HepG2 (cell line): Measurements from ENCODE around the gene TCTN2. TPM values are rescaled to one million over a fixed set of nuclear protein-coding genes. Genes with fewer than 3 reads are reported as not detected.

ENCODE experiments used
- AGO2 ChIP-seq: fragments of 200-400 bp; formaldehyde crosslinking; optimal IDR thresholded peaks from 2 replicates; pipeline ENCODE3; 2017; ENCODE audit warnings: mild to moderate bottlenecking, low read depth, low read length, moderate library complexity
- ARID5B ChIP-seq: IDR thresholded peaks from 2 replicates; pipeline ENCODE4 v1.4.0; 2020; ENCODE audit warnings: mild to moderate bottlenecking, missing genetic modification reagents
- ARNT2 ChIP-seq: sonication (generic); formaldehyde crosslinking; IDR thresholded peaks from 2 replicates; pipeline ENCODE4 v1.8.0; 2022; ENCODE audit warnings: mild to moderate bottlenecking, low read depth, missing genetic modification reagents, moderate library complexity
- EEA1 ChIP-seq: sonication (generic); formaldehyde crosslinking; IDR thresholded peaks from 2 replicates; pipeline ENCODE4 v1.5.1; 2020; ENCODE audit warnings: mild to moderate bottlenecking, missing genetic modification reagents, borderline replicate concordance
- EP300 ChIP-seq, 3 experiments: sonication (generic) in 1 of 3; formaldehyde crosslinking in 1 of 3; IDR thresholded peaks; 2 replicates each; pipeline versions ENCODE4 v1.5.1 to v1.6.1; 2011 to 2020; ENCODE audit warnings: low read depth in 2 of 3, low read length in 2 of 3, borderline replicate concordance in 1 of 3, improper control_type of control experiment in 1 of 3, mild to moderate bottlenecking in 1 of 3, missing genetic modification reagents in 1 of 3, moderate library complexity in 1 of 3
- KLF9 ChIP-seq: IDR thresholded peaks from 2 replicates; pipeline ENCODE4 v1.6.1; 2016; ENCODE audit warnings: low read depth
- PCBP2 ChIP-seq: fragments of 200-400 bp; formaldehyde crosslinking; optimal IDR thresholded peaks from 2 replicates; pipeline ENCODE3; 2018; ENCODE audit warnings: low read length, low read depth; ENCODE audit not compliant: poor library complexity, severe bottlenecking
- REL ChIP-seq: sonication (generic); formaldehyde crosslinking; conservative IDR thresholded peaks from 2 replicates; pipeline ENCODE4 v1.8.0; 2022; ENCODE audit warnings: mild to moderate bottlenecking, missing genetic modification reagents, moderate library complexity
- SMAD1 ChIP-seq: sonication (generic); formaldehyde crosslinking; IDR thresholded peaks from 2 replicates; pipeline ENCODE4 v1.4.0; 2020; ENCODE audit warnings: missing genetic modification reagents, low read depth, mild to moderate bottlenecking, borderline replicate concordance
- SNAI1 ChIP-seq: sonication (generic); formaldehyde crosslinking; IDR thresholded peaks from 2 replicates; pipeline ENCODE4 v1.5.0; 2020; ENCODE audit warnings: mild to moderate bottlenecking, missing genetic modification reagents, borderline replicate concordance
- SUZ12 ChIP-seq: fragments of 150-350 bp; IDR thresholded peaks from 2 replicates; pipeline ENCODE4 v1.6.1; 2014; ENCODE audit warnings: low read depth, low read length
- ZFP82 ChIP-seq: sonication (generic); formaldehyde crosslinking; IDR thresholded peaks from 2 replicates; pipeline ENCODE4 v1.5.1; 2020; ENCODE audit warnings: mild to moderate bottlenecking, missing genetic modification reagents, borderline replicate concordance
- ZMAT3 ChIP-seq: sonication (generic); formaldehyde crosslinking; conservative IDR thresholded peaks from 2 replicates; pipeline ENCODE4 v1.7.0; 2021; ENCODE audit warnings: missing genetic modification reagents
- ZMYM2 ChIP-seq: sonication (generic); formaldehyde crosslinking; IDR thresholded peaks from 2 replicates; pipeline ENCODE4 v1.8.0; 2022; ENCODE audit warnings: mild to moderate bottlenecking, missing genetic modification reagents
- ZNF446 ChIP-seq: sonication (generic); formaldehyde crosslinking; IDR thresholded peaks from 2 replicates; pipeline ENCODE4 v1.5.0; 2020; ENCODE audit warnings: mild to moderate bottlenecking, missing genetic modification reagents
- ZNF709 ChIP-seq: sonication (generic); formaldehyde crosslinking; IDR thresholded peaks from 2 replicates; pipeline ENCODE4 v1.5.0; 2020; ENCODE audit warnings: mild to moderate bottlenecking, missing genetic modification reagents
- ZNF883 ChIP-seq: sonication (generic); formaldehyde crosslinking; IDR thresholded peaks from 2 replicates; pipeline ENCODE4 v1.5.1; 2020; ENCODE audit warnings: mild to moderate bottlenecking, missing genetic modification reagents; ENCODE audit errors: not compliant biosample characterization
- polyA plus RNA-seq, 8 experiments: library from polyadenylated mRNA; depleted of rRNA in 3 of 8; stranded (reverse) in 7 of 8; unstranded in 1 of 8; fragments of >200 nt; fragmentation: Illumina TruSeq in 4 of 8; extraction: Trizol in 4 of 8; gene quantifications; 2 replicates each; pipeline versions ENCODE4 v1.2.1 to v1.2.3, GENCODE V29; 2011 to 2016; ENCODE audit warnings: low read depth in 4 of 8, missing spikeins in 1 of 8, mixed read lengths in 1 of 8; ENCODE audit not compliant: insufficient read depth in 1 of 8
- total RNA-seq, 5 experiments: library from RNA; depleted of rRNA; stranded (reverse); fragments of >200 nt; fragmentation: Illumina TruSeq; extraction: Trizol; gene quantifications; 2 replicates each; pipeline ENCODE4 v1.2.3, GENCODE V29; 2016; ENCODE audit warnings: low read depth in 1 of 5
- TF ChIP-seq, protein P1 (sequence below): sonication (generic); formaldehyde crosslinking; IDR thresholded peaks from 2 replicates; pipeline ENCODE4 v1.9.0; 2021; ENCODE audit warnings: missing genetic modification reagents, borderline replicate concordance
- TF ChIP-seq, protein P2 (sequence below): sonication (generic); formaldehyde crosslinking; IDR thresholded peaks from 2 replicates; pipeline ENCODE4 v1.8.0; 2023; ENCODE audit warnings: mild to moderate bottlenecking, missing genetic modification reagents
- TF ChIP-seq, protein P3 (sequence below): sonication (generic); formaldehyde crosslinking; IDR thresholded peaks from 2 replicates; pipeline ENCODE4 v1.5.0; 2020; ENCODE audit warnings: mild to moderate bottlenecking, missing genetic modification reagents, borderline replicate concordance

The TCTN2 gene
- total and polyA plus RNA-seq, 2 of the 13 experiments (the other 11 are each of a cell fraction or from before 2014, with no cell fraction given): 5.0 to 8.1 TPM

GRCh38 chr12:123633379-123634141, 37.4 kb upstream of the TCTN2 start, which contains the start of the genes EIF2B1 and GTF2H3 (continued):
- TF ChIP-seq ARID5B (CRISPR knock-in tag): peak; percentile 55
- TF ChIP-seq ZFP82: no peak
- TF ChIP-seq PCBP2: no peak
- no peak for TF ChIP-seq ZMYM2 (CRISPR knock-in tag)
- peak; percentile 51; the same call in 1 of the 2 replicates for TF ChIP-seq EEA1
- TF ChIP-seq ZNF446: no peak
- TF ChIP-seq AGO2: peak; percentile 29
- peak; percentile 81; the same call in 1 of the 2 replicates for TF ChIP-seq SMAD1 (CRISPR knock-in tag)
- TF ChIP-seq ARNT2: peak; percentile 93; the same call in 1 of the 2 replicates
- TF ChIP-seq REL (CRISPR knock-in tag): peak; percentile 78; the same call in 1 of the 2 replicates
- no peak for TF ChIP-seq ZNF883 (CRISPR knock-in tag)
- peak in 1 of 2 experiments; percentile 56; a peak in 1 of 4 replicates for TF ChIP-seq EP300 (IDR thresholded peaks at IDR 0.05; ENCODE audit: low read depth in 2 of 2, low read length in 2 of 2)
- no peak for TF ChIP-seq EP300 (CRISPR knock-in tag; IDR thresholded peaks at IDR 0.05; ENCODE audit: borderline replicate concordance)
- no peak for TF ChIP-seq SUZ12
- peak; percentile 89 for TF ChIP-seq ZMAT3 (CRISPR knock-in tag)
- no peak for TF ChIP-seq SNAI1
- TF ChIP-seq ZNF709 (CRISPR knock-in tag): peak; percentile 76; the same call in 1 of the 2 replicates
- TF ChIP-seq, protein P1, sequence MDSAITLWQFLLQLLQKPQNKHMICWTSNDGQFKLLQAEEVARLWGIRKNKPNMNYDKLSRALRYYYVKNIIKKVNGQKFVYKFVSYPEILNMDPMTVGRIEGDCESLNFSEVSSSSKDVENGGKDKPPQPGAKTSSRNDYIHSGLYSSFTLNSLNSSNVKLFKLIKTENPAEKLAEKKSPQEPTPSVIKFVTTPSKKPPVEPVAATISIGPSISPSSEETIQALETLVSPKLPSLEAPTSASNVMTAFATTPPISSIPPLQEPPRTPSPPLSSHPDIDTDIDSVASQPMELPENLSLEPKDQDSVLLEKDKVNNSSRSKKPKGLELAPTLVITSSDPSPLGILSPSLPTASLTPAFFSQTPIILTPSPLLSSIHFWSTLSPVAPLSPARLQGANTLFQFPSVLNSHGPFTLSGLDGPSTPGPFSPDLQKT (CRISPR knock-in tag): peak; percentile 94; the same call in 1 of the 2 replicates
- TF ChIP-seq, protein P2, sequence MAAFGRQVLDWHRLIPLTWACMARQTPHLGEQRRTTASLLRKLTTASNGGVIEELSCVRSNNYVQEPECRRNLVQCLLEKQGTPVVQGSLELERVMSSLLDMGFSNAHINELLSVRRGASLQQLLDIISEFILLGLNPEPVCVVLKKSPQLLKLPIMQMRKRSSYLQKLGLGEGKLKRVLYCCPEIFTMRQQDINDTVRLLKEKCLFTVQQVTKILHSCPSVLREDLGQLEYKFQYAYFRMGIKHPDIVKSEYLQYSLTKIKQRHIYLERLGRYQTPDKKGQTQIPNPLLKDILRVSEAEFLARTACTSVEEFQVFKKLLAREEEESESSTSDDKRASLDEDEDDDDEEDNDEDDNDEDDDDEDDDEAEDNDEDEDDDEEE (CRISPR knock-in tag): peak; percentile 64
- TF ChIP-seq, protein P3, sequence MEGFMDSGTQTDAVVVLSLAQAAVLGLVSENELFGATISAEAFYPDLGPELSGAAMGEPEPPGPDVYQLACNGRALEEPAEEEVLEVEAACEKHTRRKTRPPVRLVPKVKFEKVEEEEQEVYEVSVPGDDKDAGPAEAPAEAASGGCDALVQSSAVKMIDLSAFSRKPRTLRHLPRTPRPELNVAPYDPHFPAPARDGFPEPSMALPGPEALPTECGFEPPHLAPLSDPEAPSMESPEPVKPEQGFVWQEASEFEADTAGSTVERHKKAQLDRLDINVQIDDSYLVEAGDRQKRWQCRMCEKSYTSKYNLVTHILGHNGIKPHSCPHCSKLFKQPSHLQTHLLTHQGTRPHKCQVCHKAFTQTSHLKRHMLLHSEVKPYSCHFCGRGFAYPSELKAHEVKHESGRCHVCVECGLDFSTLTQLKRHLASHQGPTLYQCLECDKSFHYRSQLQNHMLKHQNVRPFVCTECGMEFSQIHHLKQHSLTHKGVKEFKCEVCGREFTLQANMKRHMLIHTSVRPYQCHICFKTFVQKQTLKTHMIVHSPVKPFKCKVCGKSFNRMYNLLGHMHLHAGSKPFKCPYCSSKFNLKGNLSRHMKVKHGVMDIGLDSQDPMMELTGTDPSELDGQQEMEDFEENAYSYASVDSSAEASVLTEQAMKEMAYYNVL: no peak
- peak; percentile 69; the same call in 1 of the 2 replicates for TF ChIP-seq KLF9
